Endothelial cell of umbilical vein (primary cell): ENCODE data around the gene PGR. TPM values are rescaled to one million over a fixed set of nuclear protein-coding genes. Genes with fewer than 3 reads are reported as not detected.

Experiments used
- BruUV-seq: library from RNA; stranded (reverse); fragments of 400-500 nt; replicated peaks from 2 replicates; lab custom pipeline; 2021; lab: Mats Ljungman, UMichigan
- CTCF ChIA-PET: fragments of 300-600, 350-600 bp; sonication (Branson Sonifier 250); formaldehyde crosslinking; loops from one replicate; lab custom pipeline; 2021; ENCODE audit warnings: antibody characterized with exemption, inconsistent platforms; lab: Charles Lee
- POLR2A ChIA-PET: fragments of 300-600, 350-600 bp; sonication (Branson Sonifier 250); formaldehyde crosslinking; loops from one replicate; lab custom pipeline; 2021; ENCODE audit warnings: antibody characterized with exemption, inconsistent platforms; lab: Charles Lee
- DNase-seq: peaks from one replicate; pipeline ENCODE4 v3.0.0-alpha.2; 2011; ENCODE audit warnings: low read depth, low spot score
- FAIRE-seq: peaks from 2 replicates; lab custom pipeline; 2011; peaks lifted over from hg19 to GRCh38; lab: Jason Lieb, UNC
- H2AFZ ChIP-seq: 2 replicates; pipeline ENCODE4 v1.6.0; 2012; ENCODE audit warnings: low read depth, low read length, control low read depth, inconsistent platforms
- H3K27ac ChIP-seq: 2 replicates; pipeline ENCODE4 v1.5.1; 2011; ENCODE audit warnings: low read depth, mild to moderate bottlenecking, control low read depth, low read length, moderate library complexity; ENCODE audit not compliant: insufficient read depth
- H3K27me3 ChIP-seq, 2 experiments: 2 replicates each; pipeline versions ENCODE4 v1.6.0 to v1.6.1; 2011; ENCODE audit warnings: low read length in 2 of 2, mixed read lengths in 1 of 2; ENCODE audit not compliant: control insufficient read depth in 2 of 2, insufficient read depth in 2 of 2
- H3K36me3 ChIP-seq, 2 experiments: 2 replicates in 1 of 2; 3 replicates in 1 of 2; pipeline ENCODE4 v1.5.1; 2011; ENCODE audit warnings: low read length in 2 of 2, mild to moderate bottlenecking in 1 of 2, moderate library complexity in 1 of 2; ENCODE audit not compliant: control insufficient read depth in 2 of 2, insufficient read depth in 2 of 2; ENCODE audit errors: extremely low read depth in 1 of 2
- H3K4me1 ChIP-seq: 3 replicates; pipeline ENCODE4 v1.5.1; 2011; ENCODE audit warnings: mild to moderate bottlenecking, low read length; ENCODE audit not compliant: control insufficient read depth, insufficient read depth; ENCODE audit errors: extremely low read depth
- H3K4me2 ChIP-seq: 2 replicates; pipeline ENCODE4 v1.6.1; 2011; ENCODE audit warnings: low read length, control low read depth, mixed read lengths; ENCODE audit not compliant: insufficient read depth
- H3K4me3 ChIP-seq, 3 experiments: fragments of 200-600 bp in 1 of 3; sonication (generic), shearing (Covaris generic) in 1 of 3; replicated peaks in 1 of 3; 2 replicates each; pipeline ENCODE4 v1.5.1; 2011 to 2016; ENCODE audit warnings: control low read depth in 3 of 3, low read length in 3 of 3, mild to moderate bottlenecking in 2 of 3, inconsistent platforms in 1 of 3, low read depth in 1 of 3, moderate library complexity in 1 of 3; ENCODE audit not compliant: insufficient read depth in 1 of 3
- H3K79me2 ChIP-seq: 2 replicates; pipeline ENCODE4 v1.6.0; 2012; ENCODE audit warnings: low read length, inconsistent platforms; ENCODE audit not compliant: control insufficient read depth, insufficient read depth
- H3K9ac ChIP-seq: replicated peaks from 2 replicates; pipeline ENCODE3; 2011; ENCODE audit warnings: low read length, control low read depth; ENCODE audit not compliant: insufficient read depth; ENCODE audit errors: extremely low read depth
- H3K9me1 ChIP-seq: replicated peaks from 3 replicates; pipeline ENCODE4 v1.6.0; 2011; ENCODE audit warnings: mild to moderate bottlenecking, low read length; ENCODE audit not compliant: control insufficient read depth, insufficient read depth; ENCODE audit errors: extremely low read depth
- H3K9me3 ChIP-seq: replicated peaks from 2 replicates; pipeline ENCODE4 v1.5.1; 2012; ENCODE audit warnings: low read length, inconsistent platforms; ENCODE audit not compliant: control insufficient read depth, insufficient read depth
- H4K20me1 ChIP-seq: replicated peaks from 2 replicates; pipeline ENCODE3; 2011; ENCODE audit warnings: mild to moderate bottlenecking, low read length; ENCODE audit not compliant: control insufficient read depth, insufficient read depth; ENCODE audit errors: extremely low read depth
- CTCF ChIP-seq, 2 donors: IDR thresholded peaks; 1 replicate in 1 of 2; 2 replicates in 1 of 2; pipeline ENCODE4 v1.5.1; 2011; ENCODE audit warnings: low read length in 2 of 2, mild to moderate bottlenecking in 2 of 2, moderate library complexity in 2 of 2, control low read depth in 1 of 2, inconsistent platforms in 1 of 2, low read depth in 1 of 2; ENCODE audit not compliant: insufficient read depth in 1 of 2; ENCODE audit errors: extremely low read depth in 1 of 2
- EZH2 ChIP-seq: IDR thresholded peaks from 2 replicates; pipeline ENCODE4 v1.6.1; 2012; ENCODE audit warnings: borderline replicate concordance, low read depth, mild to moderate bottlenecking, moderate library complexity, low read length, inconsistent platforms; ENCODE audit not compliant: severe bottlenecking
- FOS ChIP-seq: IDR thresholded peaks from 2 replicates; pipeline ENCODE4 v1.6.1; 2011; ENCODE audit warnings: mild to moderate bottlenecking, low read length, moderate library complexity, borderline replicate concordance; ENCODE audit not compliant: insufficient read depth
- GATA2 ChIP-seq: IDR thresholded peaks from 2 replicates; pipeline ENCODE4 v1.7.0; 2011; ENCODE audit warnings: low read depth, mild to moderate bottlenecking, moderate library complexity, mixed read lengths, low read length; ENCODE audit not compliant: insufficient read length, insufficient read depth
- JUN ChIP-seq: IDR thresholded peaks from 2 replicates; pipeline ENCODE4 v1.6.1; 2011; ENCODE audit warnings: borderline replicate concordance, low read depth; ENCODE audit not compliant: insufficient read length, insufficient read depth
- MAX ChIP-seq: IDR thresholded peaks from 2 replicates; pipeline ENCODE4 v1.6.1; 2011; ENCODE audit not compliant: insufficient read depth, insufficient read length
- MYC ChIP-seq: IDR thresholded peaks from one replicate; pipeline ENCODE4 v1.6.1; 2011; ENCODE audit warnings: mild to moderate bottlenecking, low read depth, low read length
- POLR2A ChIP-seq: IDR thresholded peaks from 2 replicates; pipeline ENCODE4 v1.6.1; 2012; ENCODE audit warnings: low read depth, mild to moderate bottlenecking, control low read depth, low read length
- POLR2AphosphoS5 ChIP-seq: IDR thresholded peaks from 2 replicates; pipeline ENCODE4 v1.6.1; 2012; ENCODE audit warnings: low read depth, mild to moderate bottlenecking, control low read depth, low read length, moderate library complexity; ENCODE audit not compliant: insufficient read depth
- dilution Hi-C: fragments of 300-500 bp; cut with MboI; formaldehyde crosslinking; loops from one replicate; pipeline ENCODE4 v1.15.0; 2019; ENCODE audit warnings: low sequenced_read_pairs; ENCODE audit not compliant: extremely low pct_ligation_motif_present
- intact Hi-C: fragments of 100-400 bp; cut with micrococcal nuclease; formaldehyde crosslinking; loops from one replicate; pipeline ENCODE4 v1.10.0; 2022
- polyA plus RNA-seq, 4 experiments: library from polyadenylated mRNA; depleted of rRNA in 3 of 4; stranded (reverse) in 3 of 4; unstranded in 1 of 4; fragments of >200 nt; gene quantifications; 2 replicates each; pipeline versions ENCODE4 v1.2.1 to v1.2.3, GENCODE V29; 2011 to 2012; ENCODE audit warnings: missing spikeins in 1 of 4
- total RNA-seq: library from RNA; stranded (reverse); gene quantifications from 2 replicates; pipeline ENCODE4 v1.2.3, GENCODE V29; 2021

The PGR gene
- total and polyA plus RNA-seq, 2 donors (not counting 3 experiments of a cell fraction or from before 2014, with no cell fraction given), result not detected

- FAIRE-seq, result no peak
- Histone ChIP-seq H3K4me1 (no peaks in the 10 kb centered on the region), H3K36me3 (no peaks in the 10 kb centered on the region), H3K9me1 (no peaks in the 10 kb centered on the region), H3K27ac (no peak overlapping the region), H2AFZ (no peak overlapping the region), H3K9ac (no peak overlapping the region), H3K4me3 (no peak overlapping the region), H3K79me2 (no peaks in the 10 kb centered on the region), H3K9me3 (no peaks in the 10 kb centered on the region), H4K20me1 (no peaks in the 10 kb centered on the region), H3K4me2 (no peak overlapping the region), H3K27me3 (no peaks in the 10 kb centered on the region)
- DNase-seq, result no peak
- intact Hi-C loops (loop anchor here (10.0 kb wide), 1 partner anchor 1635 kb away; no protein-coding TSS in a partner anchor), dilution Hi-C loops (no loop called here)
- no TSS peak for BruUV-seq
- POLR2A ChIA-PET, result no interaction called here
- CTCF ChIA-PET, result interaction anchor here (1.0 kb wide), 1 partner anchor 9 kb away, joined by 3 read pairs; no protein-coding TSS in a partner anchor
- no peak for TF ChIP-seq GATA2
- no peak for TF ChIP-seq FOS
- no peak for TF ChIP-seq MAX
- no peak for TF ChIP-seq MYC
- no peak for TF ChIP-seq JUN
- no peak for TF ChIP-seq POLR2A
- TF ChIP-seq POLR2AphosphoS5, result no peak
- TF ChIP-seq CTCF (IDR thresholded peaks at IDR 0.05; ENCODE audit: extremely low read depth in 1 of 2, insufficient read depth in 1 of 2, low read depth in 1 of 2, low read length in 2 of 2), result no peak
- no peak for TF ChIP-seq EZH2
Observed at GRCh38 chr11:101009690-101010055, 119.9 kb downstream of the PGR start.
